Activated CD4-positive, CD25-positive, alpha-beta regulatory T cell treated with anti-CD3 and anti-CD28 coated beads, Interleukin-2, amount 50 U/mL, for 72 hours (primary cell): ENCODE measurements around the gene ARMC9.
"Not testable (repeated sequence)": the region's sequence is repeated elsewhere in the genome, so short reads cannot be mapped to it uniquely, and the experiment has no call there.

Experiments
- DNase-seq: peaks from one replicate; pipeline ENCODE4 v3.0.0; 2021

The ARMC9 gene

GRCh38 chr2:231198291-231199173 is at the start of gene ARMC9:
Gene ARMC9 (plus strand): TSS chr2:231198631. CDS start chr2:231206239, 7,608 bp downstream.
- peak; percentile 82 for DNase-seq

- no peak for DNase-seq
Observed at GRCh38 chr2:231152800-231153557, 45.5 kb upstream of the ARMC9 start.

GRCh38 chr2:231159306-231159705 is 39.1 kb upstream of the ARMC9 start:
- DNase-seq: no peak

- no peak for DNase-seq
Observed at GRCh38 chr2:231160701-231161100, 37.7 kb upstream of the ARMC9 start.

GRCh38 chr2:231161252-231161839 is 37.1 kb upstream of the ARMC9 start:
- no peak for DNase-seq

- DNase-seq: no peak
Observed at GRCh38 chr2:231161877-231162329, 36.5 kb upstream of the ARMC9 start.

GRCh38 chr2:231163011-231163410 is 35.4 kb upstream of the ARMC9 start:
- no peak for DNase-seq

- no peak for DNase-seq
Observed at GRCh38 chr2:231163414-231164095, 34.9 kb upstream of the ARMC9 start.

- no peak for DNase-seq
Observed at GRCh38 chr2:231167745-231168459, 30.5 kb upstream of the ARMC9 start.

- no peak for DNase-seq
Observed at GRCh38 chr2:231168460-231169139, 29.8 kb upstream of the ARMC9 start.

- no peak for DNase-seq
Observed at GRCh38 chr2:231169488-231169887, 28.9 kb upstream of the ARMC9 start.

- DNase-seq: no peak
Observed at GRCh38 chr2:231170055-231170454, 28.4 kb upstream of the ARMC9 start.

GRCh38 chr2:231172025-231172424 is 26.4 kb upstream of the ARMC9 start:
- DNase-seq: no peak

- no peak for DNase-seq
Observed at GRCh38 chr2:231174211-231174651, 24.2 kb upstream of the ARMC9 start.

- no peak for DNase-seq
Observed at GRCh38 chr2:231176066-231176465, 22.4 kb upstream of the ARMC9 start.

- DNase-seq: no peak
Observed at GRCh38 chr2:231177156-231178025, 21.0 kb upstream of the ARMC9 start.

GRCh38 chr2:231178805-231179204 is 19.6 kb upstream of the ARMC9 start:
- DNase-seq: not testable (repeated sequence)

- no peak for DNase-seq
Observed at GRCh38 chr2:231181860-231182512, 16.4 kb upstream of the ARMC9 start.

- no peak for DNase-seq
Observed at GRCh38 chr2:231182513-231182899, 15.9 kb upstream of the ARMC9 start.

GRCh38 chr2:231183851-231184250 is 14.6 kb upstream of the ARMC9 start:
- DNase-seq: no peak
